Measurements from ENCODE around the gene DCAF11.

DNA sequence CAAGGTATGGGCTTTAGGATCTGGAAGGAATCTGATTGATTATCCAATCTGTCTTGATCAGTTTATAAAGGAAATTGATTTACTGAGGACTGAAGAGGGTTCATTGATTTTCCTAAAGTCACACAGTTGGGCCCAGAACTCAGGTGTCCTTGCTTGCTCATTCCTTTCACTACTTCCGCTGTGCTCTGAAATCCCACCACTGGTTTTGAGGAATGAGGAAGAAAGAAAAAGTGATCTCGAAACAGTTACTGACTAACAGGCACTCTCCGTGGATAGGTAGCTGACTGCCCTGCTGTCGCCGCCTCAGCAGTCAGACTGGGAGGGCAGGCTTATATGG is 15.8 kb downstream of the DCAF11 start, which contains the start of gene FITM1:
- TF ChIP-seq EZH2 (IDR thresholded peaks at IDR 0.05; ENCODE audit: insufficient read depth, poor library complexity, severe bottlenecking) (no peak), EZH2phosphoT487 (IDR thresholded peaks at IDR 0.05; ENCODE audit: insufficient read depth, low read depth) (no peak)

All from GM23248 (cell line).